ENCODE measurements around the gene NSD2.

The NSD2 gene

DNA sequence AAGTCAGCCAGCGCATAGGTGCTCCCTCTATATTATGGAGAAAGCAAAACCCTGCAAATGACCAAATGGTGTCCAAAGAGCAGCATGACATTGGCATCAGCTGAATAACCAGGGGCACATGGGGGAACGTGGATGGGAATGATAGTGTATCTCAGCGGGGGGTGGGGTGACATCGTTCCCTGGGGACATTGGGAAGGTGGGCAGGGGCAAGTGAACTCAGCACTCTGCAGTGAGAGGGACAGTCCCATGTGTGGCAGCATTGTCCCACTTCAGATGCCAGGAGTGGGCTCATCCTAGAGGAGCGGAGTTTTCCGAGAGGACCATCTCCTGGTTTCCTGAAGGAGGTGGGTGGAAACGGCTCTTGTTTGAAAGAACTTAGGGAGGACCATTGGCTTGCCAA, 72.7 kb downstream of the NSD2 start:
- Mint-ChIP-seq H3K4me1 (no peaks in the 10 kb centered on the region), H3K36me3 (peaks cover 12 to 41% of the 10 kb centered on the region in 2 donors), H3K27ac (no peak overlapping the region), H3K4me3 (no peak overlapping the region), H3K9me3 (no peaks in the 10 kb centered on the region), H3K27me3 (no peaks in the 10 kb centered on the region)
- DNase-seq (no peak), ATAC-seq (replicated peaks) (no peak)

GRCh38 chr4:1945124-1945895, 74.1 kb downstream of the NSD2 start:
- Mint-ChIP-seq H3K27ac (peak overlapping the region; percentile 73), H3K4me3 (no peak overlapping the region), H3K36me3 (peaks cover 9 to 34% of the 10 kb centered on the region in 2 donors), H3K4me1 (no peaks in the 10 kb centered on the region), H3K9me3 (no peaks in the 10 kb centered on the region), H3K27me3 (no peaks in the 10 kb centered on the region)
- ATAC-seq (replicated peaks) (no peak), DNase-seq (no peak)

- Mint-ChIP-seq H3K27me3 (no peaks in the 10 kb centered on the region), H3K4me1 (no peaks in the 10 kb centered on the region), H3K4me3 (no peak overlapping the region), H3K27ac (no peak overlapping the region), H3K9me3 (no peaks in the 10 kb centered on the region), H3K36me3 (peaks cover 7 to 31% of the 10 kb centered on the region in 2 donors)
- no peak for ATAC-seq (replicated peaks)
- DNase-seq, result no peak
These were observed 74.7 kb downstream of the NSD2 start for GRCh38 chr4:1945912-1946311.

- no peak overlapping the region for H3K27ac Mint-ChIP-seq
- no peaks in the 10 kb centered on the region for H3K27me3 Mint-ChIP-seq
- H3K4me3 Mint-ChIP-seq, result no peak overlapping the region
- no peak for ATAC-seq (replicated peaks)
- no peak for DNase-seq
- H3K36me3 Mint-ChIP-seq, result peaks cover 9 to 41% of the 10 kb centered on the region in 2 donors
- H3K4me1 Mint-ChIP-seq, result no peaks in the 10 kb centered on the region
- H3K9me3 Mint-ChIP-seq, result no peaks in the 10 kb centered on the region
These were observed 77.0 kb downstream of the NSD2 start for GRCh38 chr4:1948232-1948631.

- ATAC-seq (replicated peaks) (no peak), DNase-seq (no peak)
- H3K27ac Mint-ChIP-seq, result peak overlapping the region; percentile 7
- H3K27me3 Mint-ChIP-seq, result no peaks in the 10 kb centered on the region
- H3K36me3 Mint-ChIP-seq, result peaks cover 6 to 38% of the 10 kb centered on the region in 2 donors
- H3K9me3 Mint-ChIP-seq, result no peaks in the 10 kb centered on the region
- H3K4me3 Mint-ChIP-seq, result no peak overlapping the region
- H3K4me1 Mint-ChIP-seq, result no peaks in the 10 kb centered on the region
These were observed 77.8 kb downstream of the NSD2 start for GRCh38 chr4:1948892-1949436.

DNA sequence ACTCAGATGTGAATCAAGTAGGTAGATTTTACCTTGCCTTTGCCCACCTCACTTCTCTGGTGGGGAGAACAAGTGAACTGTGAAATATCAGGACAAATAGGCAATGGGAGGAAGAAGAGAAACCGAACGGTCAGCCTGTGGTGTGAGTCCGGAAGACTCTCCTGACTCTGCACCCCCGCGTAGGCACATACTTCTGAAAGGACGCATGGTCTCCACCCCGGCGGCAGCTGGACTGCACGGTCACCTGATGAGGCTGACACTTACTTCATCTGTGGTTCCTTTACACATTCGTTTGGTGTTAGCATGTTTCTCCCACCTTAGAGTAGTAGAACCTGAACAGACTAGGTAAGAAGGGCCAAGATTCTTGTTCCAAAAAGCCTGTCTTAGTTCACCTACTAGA, 79.2 kb downstream of the NSD2 start:
- ATAC-seq (replicated peaks) (no peak), DNase-seq (no peak)
- H3K9me3 Mint-ChIP-seq, result no peaks in the 10 kb centered on the region
- peaks cover 14 to 48% of the 10 kb centered on the region in 2 donors for H3K36me3 Mint-ChIP-seq
- H3K4me3 Mint-ChIP-seq, result no peak overlapping the region
- H3K4me1 Mint-ChIP-seq, result no peaks in the 10 kb centered on the region
- H3K27ac Mint-ChIP-seq, result no peak overlapping the region
- H3K27me3 Mint-ChIP-seq, result no peaks in the 10 kb centered on the region

DNA sequence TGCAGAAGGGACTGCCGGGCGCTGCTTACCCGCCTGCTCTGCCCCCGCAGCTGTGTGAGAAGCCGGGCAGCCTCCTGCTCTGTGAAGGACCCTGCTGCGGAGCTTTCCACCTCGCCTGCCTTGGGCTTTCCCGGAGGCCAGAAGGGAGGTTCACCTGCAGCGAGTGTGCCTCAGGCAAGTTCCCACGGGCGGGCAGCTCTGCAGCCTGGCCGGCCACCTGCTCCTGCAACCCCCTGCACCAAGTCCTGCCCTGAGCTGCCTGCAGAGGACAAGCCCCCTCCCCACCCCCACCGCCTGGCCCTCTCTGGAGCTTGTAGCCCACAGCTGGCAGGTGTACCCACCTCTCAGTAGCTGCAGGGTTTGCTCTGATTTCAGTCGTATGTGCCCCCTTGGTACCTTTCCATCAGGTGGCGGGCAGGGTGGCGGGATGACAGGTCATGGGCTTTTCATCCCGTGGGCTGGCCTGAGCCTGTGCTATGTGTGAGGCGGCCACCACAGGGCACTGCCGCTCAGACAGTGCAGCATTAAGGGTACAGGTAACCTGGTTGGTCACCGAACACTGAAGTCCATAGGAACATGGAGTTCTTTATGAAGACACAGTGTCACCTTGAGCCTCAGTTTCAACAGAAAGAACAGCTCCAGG, 81.0 kb downstream of the NSD2 start:
- Mint-ChIP-seq H3K9me3 (no peaks in the 10 kb centered on the region), H3K36me3 (peaks cover 23 to 53% of the 10 kb centered on the region in 2 donors), H3K4me3 (no peak overlapping the region), H3K27me3 (no peaks in the 10 kb centered on the region), H3K27ac (no peak overlapping the region), H3K4me1 (no peaks in the 10 kb centered on the region)
- DNase-seq (no peak), ATAC-seq (replicated peaks) (no peak)

- Mint-ChIP-seq H3K36me3 (peaks cover 24 to 53% of the 10 kb centered on the region in 2 donors), H3K27me3 (no peaks in the 10 kb centered on the region), H3K9me3 (no peaks in the 10 kb centered on the region), H3K4me1 (no peaks in the 10 kb centered on the region), H3K27ac (no peak overlapping the region), H3K4me3 (no peak overlapping the region)
- no peak for DNase-seq
- ATAC-seq (replicated peaks), result no peak
These were observed 81.5 kb downstream of the NSD2 start for GRCh38 chr4:1952719-1953118.

- Mint-ChIP-seq H3K9me3 (no peaks in the 10 kb centered on the region), H3K36me3 (peaks cover 28 to 54% of the 10 kb centered on the region in 2 donors), H3K4me3 (no peak overlapping the region), H3K4me1 (no peaks in the 10 kb centered on the region), H3K27me3 (no peaks in the 10 kb centered on the region), H3K27ac (no peak overlapping the region)
- ATAC-seq (replicated peaks), result no peak
- no peak for DNase-seq
These were observed 82.1 kb downstream of the NSD2 start for GRCh38 chr4:1953335-1953734.

GRCh38 chr4:1956631-1957030, 85.4 kb downstream of the NSD2 start:
- DNase-seq, result no peak
- no peak overlapping the region for H3K27ac Mint-ChIP-seq

GRCh38 chr4:1958276-1959103, 87.3 kb downstream of the NSD2 start:
- H3K9me3 Mint-ChIP-seq, result no peaks in the 10 kb centered on the region
- H3K4me3 Mint-ChIP-seq, result no peak overlapping the region
- H3K27ac Mint-ChIP-seq, result no peak overlapping the region
- ATAC-seq (replicated peaks) (no peak), DNase-seq (no peak)
- no peaks in the 10 kb centered on the region for H3K4me1 Mint-ChIP-seq
- H3K36me3 Mint-ChIP-seq, result peaks cover 57 to 69% of the 10 kb centered on the region in 2 donors
- H3K27me3 Mint-ChIP-seq, result no peaks in the 10 kb centered on the region

More at GRCh38 chr4:1956631-1957030, 85.4 kb downstream of the NSD2 start:
- no peaks in the 10 kb centered on the region for H3K9me3 Mint-ChIP-seq
- H3K4me3 Mint-ChIP-seq, result no peak overlapping the region
- ATAC-seq (replicated peaks), result no peak
- no peaks in the 10 kb centered on the region for H3K27me3 Mint-ChIP-seq
- H3K36me3 Mint-ChIP-seq, result peaks cover 49 to 64% of the 10 kb centered on the region in 2 donors
- H3K4me1 Mint-ChIP-seq, result no peaks in the 10 kb centered on the region

GRCh38 chr4:1959104-1959384, 87.9 kb downstream of the NSD2 start:
- ATAC-seq (replicated peaks) (no peak), DNase-seq (no peak)
- peaks cover 59 to 71% of the 10 kb centered on the region in 2 donors for H3K36me3 Mint-ChIP-seq
- H3K27ac Mint-ChIP-seq, result no peak overlapping the region
- no peaks in the 10 kb centered on the region for H3K27me3 Mint-ChIP-seq
- no peaks in the 10 kb centered on the region for H3K4me1 Mint-ChIP-seq
- H3K9me3 Mint-ChIP-seq, result no peaks in the 10 kb centered on the region
- no peak overlapping the region for H3K4me3 Mint-ChIP-seq

DNA sequence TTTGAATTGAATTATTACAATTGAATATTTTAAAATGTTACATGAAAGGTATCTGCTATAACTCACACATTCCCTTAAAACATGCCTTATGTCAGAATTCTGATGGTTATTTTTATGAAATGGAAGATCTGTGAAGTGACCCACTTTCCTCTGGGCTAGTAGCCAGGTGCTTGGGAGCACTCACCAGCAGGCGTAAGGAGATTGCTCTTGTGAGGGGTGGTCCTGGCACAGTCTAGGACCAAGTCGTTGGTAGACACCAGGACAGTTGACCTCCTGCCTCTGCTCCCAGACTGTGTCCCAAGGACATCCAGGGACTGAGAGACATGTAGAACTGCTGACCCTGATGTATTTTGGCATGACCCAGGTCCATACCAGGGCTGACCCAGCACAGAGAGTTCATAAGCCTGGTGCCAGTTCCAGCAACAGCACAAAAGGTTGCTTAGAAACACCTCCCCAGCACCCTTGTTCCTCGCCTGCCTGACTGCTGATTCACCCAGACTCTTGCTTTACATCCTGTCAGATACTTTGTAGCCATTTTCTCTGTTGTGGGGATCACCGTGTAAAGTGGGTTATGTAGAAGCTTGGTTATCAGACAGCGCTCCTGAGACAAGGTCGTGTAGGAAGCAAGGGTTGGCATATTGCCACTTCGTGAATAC, 89.1 kb downstream of the NSD2 start:
- Mint-ChIP-seq H3K27ac (no peak overlapping the region), H3K9me3 (peaks cover 0 to 4% of the 10 kb centered on the region in 2 donors), H3K27me3 (no peaks in the 10 kb centered on the region), H3K4me1 (no peaks in the 10 kb centered on the region), H3K4me3 (no peak overlapping the region), H3K36me3 (peaks cover 60 to 71% of the 10 kb centered on the region in 2 donors)
- no peak for DNase-seq
- no peak for ATAC-seq (replicated peaks)

DNA sequence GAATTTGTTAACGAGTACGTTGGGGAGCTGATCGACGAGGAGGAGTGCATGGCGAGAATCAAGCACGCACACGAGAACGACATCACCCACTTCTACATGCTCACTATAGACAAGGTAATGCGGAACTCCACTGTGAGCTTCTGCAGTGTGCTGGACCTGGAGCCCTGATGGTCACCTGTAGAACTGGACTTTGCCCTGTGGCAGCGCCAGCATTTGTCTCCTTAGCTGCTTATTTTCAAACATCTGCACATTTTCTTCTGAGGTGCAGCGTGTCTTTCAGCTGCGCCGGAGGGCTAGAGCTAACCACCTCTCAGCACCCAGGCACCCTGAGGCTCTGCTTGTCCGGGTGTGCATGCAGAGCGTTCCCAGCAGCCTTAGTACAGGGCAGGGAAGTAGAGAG, 89.8 kb downstream of the NSD2 start:
- DNase-seq (no peak), ATAC-seq (replicated peaks) (no peak)
- Mint-ChIP-seq H3K27me3 (no peaks in the 10 kb centered on the region), H3K9me3 (peaks cover 0 to 5% of the 10 kb centered on the region in 2 donors), H3K4me3 (no peak overlapping the region), H3K4me1 (no peaks in the 10 kb centered on the region), H3K27ac (no peak overlapping the region), H3K36me3 (peaks cover 59 to 75% of the 10 kb centered on the region in 2 donors)

Data from stimulated activated naive B cell treated with anti-CD40 and anti-IgM and Interleukin-4, amounts not matched to agents 10 μg/mL and 1 μg/mL and 100 μg/mL, for 72 hours (primary cell).